SK-MEL-5 (cell line): ENCODE data around the gene CIART. TPM values are rescaled to one million over a fixed set of nuclear protein-coding genes. Genes with fewer than 3 reads are reported as not detected.

Experiments
- DNase-seq: peaks from one replicate; pipeline ENCODE4 v3.0.0-alpha.2; 2016; ENCODE audit warnings: low read depth, low spot score
- in situ Hi-C: cut with HindIII; loops from 2 replicates; pipeline ENCODE4 v1.10.0; 2016; ENCODE audit warnings: low sequenced_read_pairs, high pct_unique_total_duplicates, low pct_unique_long_range_greater_than_20kb
- total RNA-seq: library from RNA; depleted of rRNA; stranded (reverse); fragments of >200 nt; shearing (Covaris generic); gene quantifications from 2 replicates; pipeline ENCODE4 v1.2.3, GENCODE V29; 2014

CIART gene
- total RNA-seq, 1 experiment from 2014 or later = 0.21 TPM

DNA sequence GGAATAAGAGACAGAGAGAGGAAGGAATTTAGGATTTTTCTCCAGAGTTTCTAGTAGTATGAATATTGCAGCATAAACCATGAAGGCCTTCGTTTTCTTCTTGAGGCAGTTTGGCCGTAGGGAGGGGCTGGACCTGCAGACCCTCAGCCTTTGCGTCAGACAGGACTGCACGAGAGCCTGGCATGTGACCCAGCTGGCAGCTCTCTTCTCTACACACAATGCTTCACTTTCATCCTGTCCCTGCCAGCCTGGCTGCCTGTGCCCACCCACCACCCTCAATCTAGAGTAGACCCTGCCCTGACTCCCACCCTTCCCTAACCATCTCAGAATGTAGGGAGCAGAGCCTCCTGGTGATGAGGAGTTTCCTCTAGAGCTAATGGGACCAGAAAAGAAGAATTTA is 23.1 kb upstream of the CIART start:
- peak; percentile 96 for DNase-seq
- in situ Hi-C loops = no loop called here

DNA sequence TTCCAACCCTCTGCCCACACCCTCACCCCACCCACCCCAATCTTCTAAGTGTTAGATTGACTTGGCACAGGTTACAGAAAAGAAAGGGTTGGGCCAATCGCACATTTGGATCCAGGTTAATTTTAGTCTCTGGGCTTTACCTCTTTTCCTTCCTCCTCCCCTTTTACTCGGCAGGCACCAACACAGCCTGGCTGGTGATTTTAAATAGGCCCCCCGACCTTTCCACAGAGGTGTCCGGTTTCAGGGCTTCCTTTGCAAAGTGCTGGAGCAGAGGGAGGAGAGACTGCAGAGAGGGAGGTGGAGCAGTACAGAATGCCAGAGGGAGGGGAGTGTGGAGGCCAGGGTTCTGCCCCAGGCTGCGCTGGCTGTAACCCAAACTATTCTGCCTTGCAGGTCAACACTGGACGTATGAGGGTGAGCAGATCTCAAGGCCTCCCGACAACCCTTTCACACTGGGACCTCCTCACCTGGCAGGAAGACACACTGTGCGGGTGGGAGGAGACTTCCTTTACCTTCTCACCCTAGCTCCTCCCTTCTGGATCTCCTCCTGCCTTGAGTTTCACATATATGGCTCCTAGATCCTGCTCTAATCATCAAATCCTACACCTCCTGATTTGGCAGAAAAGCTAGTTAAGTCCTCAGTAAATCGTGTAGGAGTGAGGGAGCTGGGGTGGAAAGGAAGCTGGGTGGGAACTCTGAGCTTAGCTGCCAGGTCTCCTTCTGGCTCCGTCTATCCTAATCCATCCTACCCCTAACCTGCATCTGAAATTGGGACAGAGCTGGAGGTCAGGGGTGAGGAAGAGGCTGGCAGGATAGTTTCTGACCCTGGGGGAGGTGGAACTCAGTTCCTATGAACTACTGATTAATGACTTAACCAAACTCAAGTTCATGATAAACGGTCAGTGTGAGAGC is 22.3 kb upstream of the CIART start:
- in situ Hi-C loops = no loop called here
- peak; percentile 73 for DNase-seq

DNA sequence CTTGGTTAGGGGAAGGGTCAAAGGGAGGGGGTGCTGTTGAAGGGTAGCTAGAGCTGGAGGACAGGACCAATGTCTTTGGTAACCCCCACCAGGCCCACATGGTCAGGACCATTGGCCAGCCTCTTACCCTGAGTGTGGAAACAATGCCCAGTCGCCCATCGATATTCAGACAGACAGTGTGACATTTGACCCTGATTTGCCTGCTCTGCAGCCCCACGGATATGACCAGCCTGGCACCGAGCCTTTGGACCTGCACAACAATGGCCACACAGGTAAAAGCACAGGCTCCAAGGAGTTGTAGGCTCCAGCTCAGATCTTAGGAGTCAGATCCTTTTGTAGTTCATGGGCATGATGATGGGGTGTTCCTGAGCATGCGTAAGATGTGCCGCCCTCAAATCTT is 21.0 kb upstream of the CIART start:
- in situ Hi-C loops = no loop called here
- DNase-seq = no peak

DNA sequence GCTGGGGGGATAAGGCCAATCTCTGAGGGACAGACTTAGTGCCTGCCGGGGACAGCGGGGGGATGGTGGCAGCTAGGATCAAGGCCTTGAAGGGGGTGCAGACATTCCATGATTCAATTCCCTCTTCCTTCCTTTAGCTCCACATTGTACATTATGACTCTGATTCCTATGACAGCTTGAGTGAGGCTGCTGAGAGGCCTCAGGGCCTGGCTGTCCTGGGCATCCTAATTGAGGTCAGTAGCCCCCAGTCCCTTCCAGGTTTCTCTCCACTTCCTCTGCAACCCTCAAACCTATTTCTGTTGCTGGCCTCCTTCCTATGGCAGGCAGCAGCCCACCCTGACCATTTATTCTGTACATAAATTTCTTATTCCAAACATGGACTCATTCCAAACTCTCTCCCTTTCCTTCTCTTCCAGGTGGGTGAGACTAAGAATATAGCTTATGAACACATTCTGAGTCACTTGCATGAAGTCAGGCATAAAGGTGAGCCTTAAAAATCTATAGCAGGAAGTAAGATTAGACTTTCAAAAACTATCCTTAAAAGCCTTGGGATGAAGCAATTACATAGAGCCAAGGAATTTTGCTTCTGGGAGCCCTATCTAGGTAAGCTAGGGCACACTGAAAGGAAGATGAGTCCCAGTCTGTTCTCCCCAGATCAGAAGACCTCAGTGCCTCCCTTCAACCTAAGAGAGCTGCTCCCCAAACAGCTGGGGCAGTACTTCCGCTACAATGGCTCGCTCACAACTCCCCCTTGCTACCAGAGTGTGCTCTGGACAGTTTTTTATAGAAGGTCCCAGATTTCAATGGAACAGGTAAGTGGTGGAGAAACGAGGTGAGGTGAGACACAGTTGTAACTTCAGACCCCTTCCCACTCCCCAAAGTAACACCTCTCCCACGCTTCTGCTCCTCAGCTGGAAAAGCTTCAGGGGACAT is 19.7 kb upstream of the CIART start:
- DNase-seq = no peak
- in situ Hi-C loops = no loop called here

DNA sequence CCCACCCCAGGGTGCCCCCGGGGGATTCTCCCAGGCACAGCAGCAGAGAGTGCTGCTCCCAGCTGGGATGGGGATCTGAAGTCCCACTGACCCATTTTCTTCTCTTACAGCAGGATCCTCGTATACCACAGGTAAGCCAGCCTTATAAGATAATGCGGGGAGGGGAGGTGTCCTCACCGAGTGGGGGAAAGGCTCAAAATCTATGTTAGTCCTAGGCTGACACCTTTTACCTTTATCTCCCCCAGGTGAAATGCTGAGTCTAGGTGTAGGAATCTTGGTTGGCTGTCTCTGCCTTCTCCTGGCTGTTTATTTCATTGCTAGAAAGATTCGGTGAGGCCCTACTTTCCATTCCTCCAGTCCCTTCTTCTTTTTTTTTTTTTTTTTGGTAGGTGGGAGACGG is 18.8 kb upstream of the CIART start:
- no peak for DNase-seq
- in situ Hi-C loops = no loop called here

DNA sequence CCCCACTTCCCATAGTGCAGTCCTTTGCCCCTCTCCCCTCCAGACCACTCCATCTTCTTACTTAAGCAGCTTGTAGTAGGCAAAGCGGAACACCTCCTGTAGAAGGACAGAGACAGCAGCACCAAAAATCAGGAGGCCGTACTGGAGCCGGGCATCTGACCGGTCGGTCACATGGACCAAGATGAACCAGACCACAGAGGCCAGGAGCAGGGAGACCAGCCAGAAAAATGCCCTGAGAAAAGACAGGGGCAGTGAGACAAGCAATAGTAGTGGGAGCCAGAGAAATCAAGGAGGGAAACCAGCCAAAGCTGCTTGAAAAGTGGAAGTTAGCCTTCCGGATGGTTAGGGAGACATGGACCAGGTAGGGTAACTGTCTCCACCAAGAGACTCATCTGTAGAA is 14.5 kb upstream of the CIART start:
- DNase-seq = no peak
- in situ Hi-C loops = no loop called here

DNA sequence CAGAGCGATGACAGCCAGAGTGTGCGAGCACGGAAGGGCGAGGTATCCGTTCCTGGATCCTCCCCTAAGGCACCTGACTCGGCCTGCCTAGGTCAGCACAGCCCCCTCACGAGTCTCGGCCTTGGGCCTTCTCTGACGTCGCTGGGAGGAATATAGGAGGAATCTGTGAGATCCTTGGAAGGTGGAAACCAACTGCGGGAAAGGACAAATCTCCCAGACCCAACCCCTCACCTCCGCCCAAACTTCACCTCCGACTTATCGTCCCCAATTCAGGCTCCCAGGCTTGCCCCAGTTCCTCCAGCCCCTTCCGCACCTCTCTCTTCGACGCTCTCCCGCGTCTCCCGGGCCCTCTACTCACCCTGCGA is 14.0 kb upstream of the CIART start:
- in situ Hi-C loops = no loop called here
- DNase-seq = peak; percentile 74

DNA sequence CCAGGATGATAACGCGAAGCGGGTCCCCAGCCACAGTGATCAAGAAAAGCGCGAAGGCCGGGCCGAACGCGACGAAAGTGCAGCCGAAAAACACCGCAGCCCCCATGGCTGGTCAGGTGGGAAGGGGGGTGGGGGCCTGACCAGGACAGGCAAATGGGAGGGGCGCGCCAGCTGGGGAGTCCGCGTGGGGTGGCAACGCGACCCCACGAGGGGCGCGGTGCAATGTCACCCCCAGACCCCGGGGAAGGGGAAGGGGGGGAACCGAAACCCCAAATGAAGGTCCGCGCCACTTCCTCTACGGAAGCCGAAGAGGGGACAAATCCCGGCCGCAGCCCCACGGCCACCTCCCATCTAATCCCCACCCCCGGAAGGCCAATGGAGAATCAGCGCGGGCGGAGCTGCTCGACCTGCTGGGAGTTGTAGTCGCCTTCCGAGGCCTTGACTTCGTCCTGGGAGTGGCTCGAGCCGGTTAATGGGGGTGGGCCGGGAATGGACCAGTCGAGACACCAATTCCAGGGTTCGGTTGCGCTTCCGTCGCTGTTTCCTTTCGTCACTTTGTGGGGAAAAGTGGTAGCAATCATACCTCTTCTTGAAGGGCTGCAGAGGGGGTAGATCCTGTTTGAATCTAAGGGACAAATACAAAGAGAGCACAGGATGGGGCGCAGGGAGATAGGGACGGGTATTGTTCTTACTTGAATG is 13.5 kb upstream of the CIART start, which contains the start of gene APH1A:
Gene APH1A (minus strand): TSS at position 312 of the 699 bp plus-strand sequence. CDS start 206 bp downstream, at position 106.
- DNase-seq = peak; percentile 99
- in situ Hi-C loops = no loop called here

DNA sequence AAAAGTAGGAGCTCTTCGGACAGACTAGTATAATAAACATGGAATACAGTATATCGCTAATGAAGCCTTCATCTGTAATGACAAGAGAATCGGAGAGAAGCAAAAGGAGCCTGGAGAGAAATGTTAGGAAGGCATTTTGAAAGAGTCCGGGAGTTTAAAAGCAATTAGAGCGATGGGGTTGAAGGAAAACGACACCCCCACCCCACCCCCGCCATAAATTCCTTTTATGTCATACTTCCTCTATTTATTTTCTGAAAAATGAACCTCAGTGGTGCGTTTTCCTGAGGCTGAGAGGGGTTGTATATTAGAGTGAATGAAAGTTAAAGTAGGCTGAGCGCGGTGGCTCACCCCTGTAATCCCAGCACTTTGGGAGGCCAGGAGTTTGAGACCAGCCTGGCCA is 12.9 kb upstream of the CIART start:
- in situ Hi-C loops = no loop called here
- DNase-seq = no peak

DNA sequence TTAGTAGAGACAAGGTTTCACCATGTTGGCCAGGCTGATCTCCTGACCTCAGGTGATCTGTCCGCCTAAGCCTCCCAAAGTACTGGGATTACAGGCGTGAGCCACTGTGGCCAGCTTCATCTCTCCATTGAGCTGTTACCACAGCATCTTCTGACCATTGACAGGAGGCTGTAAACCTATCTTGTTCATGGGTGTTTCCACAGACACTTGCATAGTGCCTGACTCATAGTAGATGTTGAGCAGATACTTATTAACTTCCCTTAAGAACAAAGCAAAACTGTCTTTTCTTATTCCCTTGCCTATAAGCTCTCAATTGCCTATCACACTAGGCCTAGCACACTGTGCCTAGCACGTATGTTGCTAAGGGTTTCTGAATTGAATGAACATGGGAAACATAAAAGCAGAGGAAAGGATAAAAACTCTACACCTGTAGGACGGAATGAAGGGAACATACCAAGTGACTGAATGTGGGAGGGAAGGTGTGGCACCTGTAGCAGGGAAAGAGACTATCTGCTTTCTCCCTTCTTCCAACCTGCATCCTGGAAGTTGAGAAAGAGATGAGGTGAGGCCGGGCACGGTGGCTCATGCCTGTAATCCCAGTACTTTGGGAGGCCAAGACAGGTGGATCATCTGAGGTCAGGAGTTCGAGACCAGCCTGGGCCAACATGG is 10.9 kb upstream of the CIART start:
- no peak for DNase-seq
- in situ Hi-C loops = no loop called here

DNA sequence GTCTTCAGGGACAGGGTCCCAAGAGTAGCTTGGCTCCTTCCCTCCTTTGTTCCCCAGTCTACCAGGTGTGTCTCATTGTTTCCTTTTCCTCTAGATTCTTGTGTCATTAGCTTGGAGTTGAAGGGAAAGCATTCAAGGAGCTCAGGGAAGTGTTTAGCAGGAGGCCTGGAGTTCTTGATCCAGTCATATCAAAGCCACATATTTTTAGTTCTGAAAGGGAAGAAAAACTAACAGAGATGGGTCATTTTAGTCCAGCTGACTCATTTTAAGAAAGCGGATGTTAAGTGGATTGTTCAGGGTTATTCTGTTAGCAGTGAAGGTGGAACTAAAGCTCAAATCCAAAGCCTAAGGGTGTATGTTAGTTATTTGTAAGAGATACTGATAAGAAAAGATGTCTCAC is 9.0 kb upstream of the CIART start:
- no peak for DNase-seq
- in situ Hi-C loops = no loop called here

DNA sequence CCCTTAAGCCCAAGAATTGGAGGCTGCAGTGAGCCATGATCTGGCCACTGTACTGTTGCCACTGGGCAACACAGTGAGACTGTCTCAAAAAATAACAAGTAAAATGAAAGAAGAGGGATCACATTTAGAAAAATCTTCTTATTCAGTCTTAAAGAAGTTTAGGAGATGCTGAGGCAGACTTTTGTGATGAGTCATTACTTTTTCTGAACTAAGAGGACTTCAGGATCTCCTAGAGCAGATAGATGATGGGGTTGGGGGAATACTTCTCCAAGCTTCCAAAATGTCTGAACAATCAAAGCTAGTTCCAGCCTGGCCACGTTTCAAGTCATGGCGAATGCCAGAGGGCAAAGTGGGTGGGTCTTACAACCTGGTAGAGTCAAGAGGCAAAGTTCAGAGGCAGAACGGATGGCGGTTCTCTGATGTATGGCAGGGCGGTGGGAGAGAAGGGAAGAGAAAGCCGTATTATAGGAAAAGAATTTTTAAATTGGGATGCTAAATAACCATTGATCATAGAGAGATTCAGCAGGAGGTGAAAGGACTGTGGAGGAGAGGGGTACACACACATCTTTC is 2.1 kb upstream of the CIART start:
- in situ Hi-C loops = no loop called here
- DNase-seq = peak; percentile 45

DNA sequence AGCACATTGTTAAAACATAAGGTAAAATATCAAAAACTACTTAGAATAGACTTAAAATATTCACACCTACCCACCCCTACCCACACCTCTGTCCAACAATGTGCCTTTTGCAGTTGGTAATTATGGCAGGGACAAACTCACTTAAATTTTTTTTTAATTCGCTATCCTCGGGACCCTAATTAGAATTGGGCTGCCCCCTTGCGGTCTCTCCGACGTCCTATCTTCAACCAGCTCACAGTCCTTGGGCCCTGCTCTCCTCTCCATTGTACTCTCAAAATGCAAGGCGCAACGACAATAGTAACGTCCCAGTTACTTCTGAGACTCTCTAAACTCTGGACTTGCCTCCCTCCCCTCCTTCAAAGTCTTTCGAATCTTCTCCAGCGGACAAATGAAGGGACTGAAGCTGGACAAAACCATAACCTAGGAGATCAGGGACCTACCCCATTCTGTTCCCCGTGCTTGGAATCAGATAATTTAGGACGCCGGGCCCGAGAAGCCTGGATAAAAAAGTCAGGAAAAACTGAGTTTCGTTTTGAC is 1.1 kb upstream of the CIART start:
- in situ Hi-C loops = no loop called here
- DNase-seq = peak; percentile 86

DNA sequence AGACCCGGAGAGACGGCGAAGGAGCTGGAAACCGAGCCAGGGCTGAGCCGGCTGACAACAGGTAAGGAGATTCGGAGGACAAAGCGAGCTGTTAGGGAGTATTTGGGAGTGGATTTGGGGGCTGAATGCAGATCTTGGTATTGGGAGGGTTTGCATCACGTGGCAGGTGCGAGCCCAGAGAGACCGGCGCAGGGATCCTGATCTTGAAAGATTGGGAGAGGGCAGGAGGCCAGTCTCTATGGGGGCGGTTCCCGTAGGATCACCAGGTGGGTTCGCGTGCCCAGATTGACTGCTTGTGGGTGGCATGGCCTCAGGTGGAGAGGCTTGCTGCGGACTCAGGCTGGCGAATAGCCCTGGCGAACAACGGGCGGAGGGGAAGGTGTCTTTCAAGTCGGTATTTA is 204 bp downstream of the CIART start:
- DNase-seq = no peak
- in situ Hi-C loops = no loop called here

DNA sequence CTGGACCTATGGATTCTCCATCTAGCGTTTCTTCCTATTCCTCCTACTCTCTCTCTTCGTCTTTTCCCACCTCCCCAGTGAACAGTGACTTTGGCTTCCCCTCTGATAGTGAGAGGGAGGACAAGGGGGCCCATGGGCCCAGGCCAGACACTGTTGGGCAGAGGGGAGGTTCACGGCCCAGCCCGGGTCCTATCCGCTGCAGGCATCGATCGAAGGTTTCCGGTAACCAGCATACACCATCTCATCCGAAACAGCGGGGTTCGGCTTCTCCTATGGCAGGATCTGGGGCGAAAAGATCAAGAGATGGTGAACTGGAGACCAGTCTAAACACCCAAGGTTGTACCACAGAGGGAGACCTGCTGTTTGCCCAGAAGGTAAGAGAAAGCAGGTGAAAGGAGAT is 906 bp downstream of the CIART start:
- in situ Hi-C loops = no loop called here
- DNase-seq = no peak

DNA sequence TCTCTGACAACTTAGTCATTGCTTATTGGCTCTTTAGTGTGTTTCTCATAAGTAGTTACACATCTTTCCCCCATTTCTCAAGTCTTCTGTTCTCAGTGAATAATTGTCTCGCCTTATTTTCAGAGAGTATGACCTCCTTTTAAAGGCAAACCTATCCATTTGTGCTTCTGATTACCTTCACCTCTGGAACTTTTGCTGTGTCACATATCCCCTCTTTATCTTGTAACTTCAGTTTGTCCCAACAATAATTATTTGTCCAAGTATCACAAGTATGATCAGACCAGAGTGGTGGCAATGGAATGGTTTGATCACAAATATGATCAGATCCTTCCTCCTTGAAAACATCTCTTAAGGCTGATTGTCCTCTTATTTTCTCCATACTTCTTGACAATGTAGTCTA is 6.0 kb downstream of the CIART start:
- in situ Hi-C loops = no loop called here
- DNase-seq = no peak

DNA sequence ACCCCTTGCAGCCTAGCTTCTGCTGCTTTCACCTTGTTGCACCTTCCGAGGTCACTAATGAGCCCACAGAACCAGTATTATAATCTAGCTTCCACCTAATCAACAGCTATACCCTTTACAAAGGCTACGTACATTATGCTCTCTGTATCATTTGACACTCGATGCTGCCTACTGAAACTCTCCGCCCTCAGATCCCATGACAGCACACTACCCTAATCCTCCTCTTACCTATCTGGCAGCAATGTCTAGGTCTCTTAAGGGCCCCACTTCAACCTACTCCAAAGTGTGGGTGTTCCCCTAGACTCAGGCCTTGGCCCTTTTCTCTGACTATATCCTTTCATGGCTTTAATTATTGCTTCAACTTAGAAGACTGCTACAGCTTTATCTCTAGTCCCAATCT is 6.5 kb downstream of the CIART start:
- no peak for DNase-seq
- in situ Hi-C loops = no loop called here
